Transverse colon (tissue), 4 donors: ENCODE data around the gene KRTAP10-6.

Source experiments
- CTCF ChIP-seq, 5 experiments: fragments of 200-600 bp in 3 of 5; fragments of 450-650 bp in 2 of 5; sonication (generic) in 3 of 5; IDR thresholded peaks; 1 replicate in 2 of 5; 2 replicates in 3 of 5; pipeline ENCODE4 v1.5.1; 2016 to 2017; ENCODE audit warnings: antibody characterized with exemption in 5 of 5, inconsistent platforms in 3 of 5, mild to moderate bottlenecking in 2 of 5, moderate library complexity in 1 of 5
- EP300 ChIP-seq: sonication (generic); formaldehyde crosslinking; IDR thresholded peaks from one replicate; pipeline ENCODE4 v1.6.1; 2017; ENCODE audit warnings: antibody characterized with exemption, low read depth
- POLR2A ChIP-seq: fragments of 450-650 bp; IDR thresholded peaks from one replicate; pipeline ENCODE4 v1.6.1; 2016; ENCODE audit warnings: antibody characterized with exemption, mild to moderate bottlenecking, moderate library complexity
- POLR2AphosphoS5 ChIP-seq, 3 donors: sonication (generic); formaldehyde crosslinking; IDR thresholded peaks; one replicate each; pipeline ENCODE4 v1.6.1; 2016; ENCODE audit warnings: antibody characterized with exemption in 3 of 3

DNA sequence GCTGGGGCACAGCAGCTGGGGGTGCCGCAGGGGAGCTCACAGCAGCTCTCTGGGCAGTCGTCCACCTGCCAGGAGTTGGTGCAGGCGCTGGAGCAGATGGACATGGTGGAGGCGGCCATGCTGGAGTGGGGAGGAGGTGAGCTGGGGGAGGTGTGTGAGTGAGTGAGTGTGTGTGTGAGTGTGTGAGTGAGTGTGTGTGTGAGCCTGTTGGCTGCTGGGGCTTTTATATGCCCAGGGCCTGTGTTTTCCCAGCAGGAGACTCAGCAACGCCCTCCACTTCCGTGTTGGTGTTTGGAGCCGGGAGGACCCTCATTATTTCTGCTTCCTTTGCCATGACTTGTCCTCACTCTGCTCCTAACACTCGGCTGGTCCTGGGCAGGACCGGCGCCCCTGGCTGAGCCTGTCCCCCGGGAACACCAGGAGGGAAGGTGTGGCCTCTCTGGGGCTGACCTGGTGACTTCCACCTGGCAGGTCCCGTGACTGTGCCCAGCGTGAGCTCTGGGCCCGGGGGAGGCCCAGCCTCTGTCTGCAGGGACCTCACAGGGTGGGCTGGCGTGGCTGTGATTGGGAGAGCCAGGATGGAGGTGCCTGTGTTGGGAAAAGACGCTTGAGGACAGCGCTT lies 40.9 kb downstream of the KRTAP10-6 start, which contains the start of gene KRTAP10-2:
- TF ChIP-seq CTCF (IDR thresholded peaks at IDR 0.05) (no peak), POLR2A (no peak), EP300 (no peak), POLR2AphosphoS5 (IDR thresholded peaks at IDR 0.05) (no peak)
